ENCODE measurements around the gene FOXD2. TPM values are rescaled to one million over a fixed set of nuclear protein-coding genes. Genes with fewer than 3 reads are reported as not detected.

FOXD2 gene
- polyA plus RNA-seq, 1 donor: 1.6 TPM

GRCh38 chr1:47415728-47416318 is 22.0 kb upstream of the FOXD2 start, which contains the start of gene FOXE3:
FOXE3 (plus strand) TSS chr1:47416285; CDS start chr1:47416316, 31 bp downstream.
- no peaks in the 10 kb centered on the region for H3K4me1 ChIP-seq (ENCODE audit: control insufficient read depth, insufficient read depth, low read length)
- H3K36me3 ChIP-seq (ENCODE audit: control insufficient read depth, insufficient read depth, low read length): no peaks in the 10 kb centered on the region
- H3K9me3 ChIP-seq (ENCODE audit: control insufficient read depth, low read depth, low read length): no peaks in the 10 kb centered on the region
- no peak for DNase-seq
- H3K27ac ChIP-seq (ENCODE audit: low read length): no peak within 1 kb of the TSS
- H3K4me3 ChIP-seq (ENCODE audit: low read length): no peak within 1 kb of the TSS
- peaks cover 60% of the 10 kb centered on the region for H3K27me3 ChIP-seq (ENCODE audit: control insufficient read depth, insufficient read depth, low read length)
- WGBS (ENCODE audit: insufficient coverage, low lambda C conversion rate): 44% methylated on average over 3 of the region's 21 CpGs

DNA sequence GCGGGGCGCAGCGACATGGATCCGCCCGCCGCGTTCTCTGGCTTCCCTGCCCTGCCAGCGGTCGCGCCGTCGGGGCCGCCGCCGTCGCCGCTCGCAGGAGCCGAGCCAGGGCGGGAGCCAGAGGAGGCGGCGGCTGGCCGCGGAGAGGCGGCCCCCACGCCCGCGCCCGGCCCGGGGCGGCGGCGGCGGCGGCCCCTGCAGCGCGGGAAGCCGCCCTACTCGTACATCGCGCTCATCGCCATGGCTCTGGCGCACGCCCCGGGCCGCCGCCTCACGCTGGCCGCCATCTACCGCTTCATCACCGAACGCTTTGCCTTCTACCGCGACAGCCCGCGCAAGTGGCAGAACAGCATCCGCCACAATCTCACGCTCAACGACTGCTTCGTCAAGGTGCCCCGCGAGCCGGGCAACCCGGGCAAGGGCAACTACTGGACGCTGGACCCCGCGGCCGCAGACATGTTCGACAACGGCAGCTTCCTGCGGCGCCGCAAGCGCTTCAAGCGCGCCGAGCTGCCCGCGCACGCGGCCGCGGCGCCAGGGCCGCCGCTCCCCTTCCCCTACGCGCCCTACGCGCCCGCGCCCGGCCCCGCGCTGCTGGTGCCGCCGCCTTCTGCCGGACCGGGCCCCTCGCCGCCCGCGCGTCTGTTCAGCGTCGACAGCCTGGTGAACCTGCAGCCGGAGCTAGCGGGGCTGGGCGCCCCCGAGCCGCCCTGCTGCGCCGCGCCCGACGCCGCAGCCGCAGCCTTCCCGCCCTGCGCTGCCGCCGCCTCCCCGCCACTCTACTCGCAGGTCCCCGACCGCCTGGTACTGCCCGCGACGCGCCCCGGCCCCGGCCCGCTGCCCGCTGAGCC is 21.3 kb upstream of the FOXD2 start:
- Histone ChIP-seq H3K27ac (ENCODE audit: low read length) (no peak overlapping the region), H3K4me3 (ENCODE audit: low read length) (no peak overlapping the region), H3K9me3 (ENCODE audit: control insufficient read depth, low read depth, low read length) (no peaks in the 10 kb centered on the region), H3K27me3 (ENCODE audit: control insufficient read depth, insufficient read depth, low read length) (peaks cover 60% of the 10 kb centered on the region), H3K4me1 (ENCODE audit: control insufficient read depth, insufficient read depth, low read length) (no peaks in the 10 kb centered on the region), H3K36me3 (ENCODE audit: control insufficient read depth, insufficient read depth, low read length) (no peaks in the 10 kb centered on the region)
- no CpG with 5 or more reads among the region's 134 CpGs for WGBS (ENCODE audit: insufficient coverage, low lambda C conversion rate)
- DNase-seq: peak in 1 of 2 donors; percentile 57

GRCh38 chr1:47417170-47418044 is 20.4 kb upstream of the FOXD2 start:
- Histone ChIP-seq H3K27me3 (ENCODE audit: control insufficient read depth, insufficient read depth, low read length) (peaks cover 57% of the 10 kb centered on the region), H3K4me3 (ENCODE audit: low read length) (no peak overlapping the region), H3K36me3 (ENCODE audit: control insufficient read depth, insufficient read depth, low read length) (no peaks in the 10 kb centered on the region), H3K9me3 (ENCODE audit: control insufficient read depth, low read depth, low read length) (no peaks in the 10 kb centered on the region), H3K27ac (ENCODE audit: low read length) (no peak overlapping the region), H3K4me1 (ENCODE audit: control insufficient read depth, insufficient read depth, low read length) (no peaks in the 10 kb centered on the region)
- WGBS (ENCODE audit: insufficient coverage, low lambda C conversion rate): 80% methylated on average over 1 of the region's 39 CpGs
- peak in 1 of 2 donors; percentile 54 for DNase-seq

GRCh38 chr1:47418122-47418521 is 19.7 kb upstream of the FOXD2 start:
- no peak overlapping the region for H3K27ac ChIP-seq (ENCODE audit: low read length)
- H3K4me3 ChIP-seq (ENCODE audit: low read length): no peak overlapping the region
- WGBS (ENCODE audit: insufficient coverage, low lambda C conversion rate): no CpG with 5 or more reads among the region's 2 CpGs
- H3K9me3 ChIP-seq (ENCODE audit: control insufficient read depth, low read depth, low read length): no peaks in the 10 kb centered on the region
- no peak for DNase-seq
- H3K4me1 ChIP-seq (ENCODE audit: control insufficient read depth, insufficient read depth, low read length): no peaks in the 10 kb centered on the region
- no peaks in the 10 kb centered on the region for H3K36me3 ChIP-seq (ENCODE audit: control insufficient read depth, insufficient read depth, low read length)
- peaks cover 57% of the 10 kb centered on the region for H3K27me3 ChIP-seq (ENCODE audit: control insufficient read depth, insufficient read depth, low read length)

DNA sequence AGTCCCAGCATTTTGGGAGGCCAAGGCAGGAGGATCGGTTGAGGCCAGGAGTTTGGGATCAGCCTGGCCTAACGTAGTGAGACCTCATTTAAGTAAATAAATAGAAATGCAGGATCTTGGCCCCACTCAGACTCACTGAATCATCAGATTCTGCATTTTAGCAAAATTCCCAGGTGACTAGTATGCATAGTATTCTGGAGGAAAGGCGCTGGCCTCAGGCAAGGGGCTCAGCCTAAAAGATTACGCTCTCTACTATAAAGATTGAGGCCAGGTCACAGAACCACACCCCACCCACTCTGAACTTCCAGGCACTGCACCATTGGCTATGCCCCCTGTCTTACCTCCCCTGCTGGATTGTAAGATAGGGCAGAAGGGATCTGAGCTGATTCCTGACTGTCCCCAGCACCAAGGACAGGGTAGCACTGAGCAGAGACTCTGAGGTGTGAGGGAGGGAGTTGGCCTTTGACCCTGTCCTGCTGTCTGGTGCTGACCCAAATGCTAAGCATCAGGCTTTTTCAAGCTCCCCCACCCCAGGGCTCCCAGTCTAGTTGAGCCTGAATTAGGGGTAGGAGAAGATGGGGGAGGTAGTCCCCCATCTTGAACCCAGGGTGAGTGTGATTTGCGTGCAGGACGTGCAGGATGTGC is 19.0 kb upstream of the FOXD2 start:
- WGBS (ENCODE audit: insufficient coverage, low lambda C conversion rate): no CpG with 5 or more reads among the region's 6 CpGs
- no peak overlapping the region for H3K4me3 ChIP-seq (ENCODE audit: low read length)
- no peak overlapping the region for H3K27ac ChIP-seq (ENCODE audit: low read length)
- DNase-seq: no peak
- no peaks in the 10 kb centered on the region for H3K4me1 ChIP-seq (ENCODE audit: control insufficient read depth, insufficient read depth, low read length)
- no peaks in the 10 kb centered on the region for H3K9me3 ChIP-seq (ENCODE audit: control insufficient read depth, low read depth, low read length)
- H3K36me3 ChIP-seq (ENCODE audit: control insufficient read depth, insufficient read depth, low read length): no peaks in the 10 kb centered on the region
- peaks cover 56% of the 10 kb centered on the region for H3K27me3 ChIP-seq (ENCODE audit: control insufficient read depth, insufficient read depth, low read length)

DNA sequence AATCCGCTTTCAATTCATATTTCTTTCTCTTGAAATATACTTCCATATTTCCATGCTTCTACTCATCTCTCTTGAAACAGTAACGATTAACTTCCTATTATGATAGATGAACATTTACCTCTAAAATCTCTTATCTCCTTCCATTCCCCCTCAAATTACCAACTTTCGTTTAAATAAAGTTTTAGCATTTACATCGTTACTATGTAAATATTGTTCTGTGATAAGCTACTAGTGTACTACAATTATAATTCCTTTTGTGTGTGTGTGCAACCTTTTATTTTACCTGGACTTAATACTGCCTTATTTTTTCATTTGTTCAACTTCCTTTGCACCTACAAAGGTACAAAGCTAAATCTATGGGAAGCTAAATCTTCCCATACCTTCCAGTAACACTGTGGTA is 17.3 kb upstream of the FOXD2 start:
- WGBS (ENCODE audit: insufficient coverage, low lambda C conversion rate): 100% methylated on average over 2 of the region's 4 CpGs
- Histone ChIP-seq H3K27ac (ENCODE audit: low read length) (no peak overlapping the region), H3K36me3 (ENCODE audit: control insufficient read depth, insufficient read depth, low read length) (no peaks in the 10 kb centered on the region), H3K9me3 (ENCODE audit: control insufficient read depth, low read depth, low read length) (no peaks in the 10 kb centered on the region), H3K27me3 (ENCODE audit: control insufficient read depth, insufficient read depth, low read length) (peaks cover 41% of the 10 kb centered on the region), H3K4me3 (ENCODE audit: low read length) (no peak overlapping the region), H3K4me1 (ENCODE audit: control insufficient read depth, insufficient read depth, low read length) (no peaks in the 10 kb centered on the region)
- no peak for DNase-seq

DNA sequence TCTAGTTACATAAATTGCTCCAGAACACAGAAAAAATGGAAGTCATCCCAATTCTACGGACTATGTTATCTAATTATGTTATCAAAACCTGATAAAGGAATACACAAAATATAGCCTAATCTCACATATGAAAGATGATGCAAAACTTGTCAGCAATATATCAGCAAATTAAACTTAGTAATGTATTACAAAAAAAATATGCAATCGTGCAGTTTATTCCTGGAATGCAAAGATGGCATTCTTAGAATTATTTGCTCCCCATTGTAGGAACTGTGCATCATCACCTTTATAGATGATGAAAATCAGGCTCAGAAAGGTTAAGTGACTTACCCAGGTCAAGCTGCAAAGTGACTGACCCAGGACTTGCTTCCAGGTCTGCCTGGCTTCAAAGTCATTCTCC is 14.0 kb upstream of the FOXD2 start:
- Histone ChIP-seq H3K27ac (ENCODE audit: low read length) (no peak overlapping the region), H3K4me3 (ENCODE audit: low read length) (no peak overlapping the region), H3K4me1 (ENCODE audit: control insufficient read depth, insufficient read depth, low read length) (no peaks in the 10 kb centered on the region), H3K36me3 (ENCODE audit: control insufficient read depth, insufficient read depth, low read length) (no peaks in the 10 kb centered on the region), H3K27me3 (ENCODE audit: control insufficient read depth, insufficient read depth, low read length) (peaks cover 15% of the 10 kb centered on the region), H3K9me3 (ENCODE audit: control insufficient read depth, low read depth, low read length) (no peaks in the 10 kb centered on the region)
- whole genome bisulfite sequencing (ENCODE audit: insufficient coverage, low lambda C conversion rate): no CpG with 5 or more reads among the region's 2 CpGs
- no peak for DNase-seq

DNA sequence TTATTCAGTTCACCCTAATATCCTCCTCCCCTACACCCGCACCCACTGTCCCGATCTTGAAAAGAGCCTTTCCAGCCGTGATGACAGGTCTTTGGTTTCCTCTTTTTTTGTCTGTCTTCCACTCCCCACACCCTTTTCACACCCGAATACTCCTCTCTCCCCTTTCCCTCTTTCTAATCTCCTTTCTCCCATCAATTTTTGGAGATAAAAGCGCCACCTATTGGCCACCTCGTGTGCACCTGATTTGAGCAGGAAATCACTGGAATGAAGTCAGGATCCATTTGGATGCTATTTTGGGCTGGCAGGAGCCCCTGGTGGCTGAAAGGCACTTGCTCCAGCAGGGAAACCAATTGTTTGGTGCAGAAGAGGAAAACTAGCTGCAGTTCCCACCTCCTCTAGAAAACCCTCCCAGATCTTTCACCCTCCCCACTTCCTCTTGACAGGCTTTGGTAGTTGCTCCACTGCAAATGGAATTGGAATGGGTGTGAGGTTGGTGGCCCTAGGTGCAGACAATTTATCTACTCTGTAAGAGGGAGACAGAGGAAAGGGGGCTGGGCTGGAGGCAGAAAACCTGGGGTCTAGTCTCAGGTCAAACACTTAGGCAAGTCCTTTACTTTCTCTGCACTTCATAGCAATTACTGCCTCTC is 13.4 kb upstream of the FOXD2 start:
- no peak for DNase-seq
- WGBS (ENCODE audit: insufficient coverage, low lambda C conversion rate): 0% methylated on average over 3 of the region's 6 CpGs
- H3K9me3 ChIP-seq (ENCODE audit: control insufficient read depth, low read depth, low read length): no peaks in the 10 kb centered on the region
- H3K4me1 ChIP-seq (ENCODE audit: control insufficient read depth, insufficient read depth, low read length): no peaks in the 10 kb centered on the region
- no peak overlapping the region for H3K4me3 ChIP-seq (ENCODE audit: low read length)
- H3K36me3 ChIP-seq (ENCODE audit: control insufficient read depth, insufficient read depth, low read length): no peaks in the 10 kb centered on the region
- H3K27me3 ChIP-seq (ENCODE audit: control insufficient read depth, insufficient read depth, low read length): peaks cover 10% of the 10 kb centered on the region
- no peak overlapping the region for H3K27ac ChIP-seq (ENCODE audit: low read length)

DNA sequence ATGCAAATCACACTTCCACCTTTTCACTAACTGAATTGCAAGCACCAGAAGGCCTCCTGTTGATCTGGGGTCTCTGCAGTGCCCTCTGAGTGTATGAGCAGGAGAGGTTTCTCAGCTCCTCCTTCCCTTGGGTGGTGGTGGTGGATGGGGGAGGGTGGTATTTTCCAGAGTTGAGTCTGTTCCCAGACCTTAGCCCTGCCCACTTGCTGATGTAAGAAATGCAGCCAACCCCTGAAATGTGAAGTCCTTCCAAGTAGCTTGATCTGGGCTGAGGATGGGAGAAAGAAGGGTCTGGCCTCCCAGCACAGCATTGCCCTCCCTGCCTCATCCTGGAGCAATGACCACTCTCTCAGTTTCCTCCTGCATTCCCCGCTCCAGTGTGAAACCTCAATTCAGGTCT is 6.3 kb upstream of the FOXD2 start:
- no CpG with 5 or more reads among the region's 1 CpG for whole genome bisulfite sequencing (ENCODE audit: insufficient coverage, low lambda C conversion rate)
- no peak for DNase-seq
- peaks cover 3% of the 10 kb centered on the region for H3K9me3 ChIP-seq (ENCODE audit: control insufficient read depth, low read depth, low read length)
- no peak overlapping the region for H3K4me3 ChIP-seq (ENCODE audit: low read length)
- no peaks in the 10 kb centered on the region for H3K36me3 ChIP-seq (ENCODE audit: control insufficient read depth, insufficient read depth, low read length)
- H3K4me1 ChIP-seq (ENCODE audit: control insufficient read depth, insufficient read depth, low read length): peaks cover 16% of the 10 kb centered on the region
- H3K27me3 ChIP-seq (ENCODE audit: control insufficient read depth, insufficient read depth, low read length): peaks cover 47% of the 10 kb centered on the region
- H3K27ac ChIP-seq (ENCODE audit: low read length): no peak overlapping the region

Measured in large intestine (tissue), 3 donors.